ENCODE data around the gene ATF6B.

GRCh38 chr6:32111424-32112066 lies 16.5 kb downstream of the ATF6B start:
- TF ChIP-seq CTCF (IDR thresholded peaks at IDR 0.05) = no peak
- no peak for TF ChIP-seq POLR2A (IDR thresholded peaks at IDR 0.05)

Data from right lobe of liver (tissue), 4 donors.